ENCODE results near the gene TARP.

TARP gene

DNA sequence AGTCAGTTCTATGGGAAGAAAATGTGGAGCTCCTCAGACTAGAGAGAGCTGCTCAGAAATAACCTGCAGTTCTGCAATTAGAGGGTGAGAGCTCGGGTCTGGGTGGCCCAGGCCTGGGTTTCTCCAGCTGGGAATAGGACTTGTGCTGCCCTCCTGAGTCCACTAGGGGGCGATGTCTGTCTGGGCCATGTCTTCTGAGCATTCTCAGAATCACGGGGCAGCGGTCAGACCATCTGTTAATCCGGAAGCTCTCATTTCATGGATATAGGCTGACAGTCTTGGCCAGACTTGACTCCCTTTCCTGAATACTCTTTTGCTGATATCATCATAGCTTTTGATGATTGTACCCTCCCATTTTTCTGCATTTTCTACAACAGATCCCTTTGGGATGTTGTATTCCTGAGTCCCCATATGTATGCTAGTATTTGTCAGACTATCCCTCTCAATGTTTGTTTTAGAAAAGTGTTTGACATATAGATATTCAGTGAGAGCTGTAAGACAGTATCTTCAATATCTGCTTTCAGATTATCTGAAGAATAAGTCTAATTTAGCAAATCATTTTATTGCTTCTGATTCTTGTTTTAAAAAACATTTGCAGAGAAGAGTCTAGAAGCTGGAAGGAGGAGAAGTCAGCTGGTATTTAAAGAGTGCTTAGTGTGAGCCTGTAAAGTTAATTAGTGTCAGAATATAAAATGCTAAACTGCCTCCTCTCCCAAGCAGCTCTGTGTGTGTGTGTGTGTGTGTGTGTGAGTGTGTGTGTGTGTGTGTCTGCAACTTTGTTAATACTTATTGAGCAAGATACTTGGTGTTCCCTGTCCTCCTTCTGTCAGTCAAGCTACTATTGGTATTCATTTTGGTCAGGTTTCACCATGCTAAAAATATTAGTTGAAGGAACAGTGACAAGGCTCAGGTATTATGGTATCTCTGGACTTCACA is 57.4 kb downstream of the TARP start:
- peak; percentile 92 for DNase-seq (ENCODE audit: low spot score)

DNA sequence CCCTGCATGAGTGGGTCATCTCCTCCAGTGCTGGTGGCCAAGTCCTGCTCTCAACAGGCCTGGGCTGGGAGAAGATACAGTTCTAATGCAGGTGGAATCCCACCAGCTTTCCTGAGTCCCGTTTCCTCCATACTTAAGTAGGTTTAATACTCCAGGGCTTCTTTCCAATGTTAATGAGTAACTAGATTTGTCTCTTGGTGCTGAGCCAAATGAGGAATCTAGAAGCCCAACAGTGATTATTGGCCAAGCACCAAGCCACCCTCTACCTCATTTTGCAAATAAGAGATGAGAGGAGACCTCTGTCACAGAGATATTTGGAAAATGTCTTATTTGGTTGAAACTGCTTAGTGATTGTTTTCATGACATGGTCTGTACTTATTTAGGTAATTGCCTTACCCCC is 58.3 kb downstream of the TARP start:
- DNase-seq (ENCODE audit: low spot score) = no peak

DNA sequence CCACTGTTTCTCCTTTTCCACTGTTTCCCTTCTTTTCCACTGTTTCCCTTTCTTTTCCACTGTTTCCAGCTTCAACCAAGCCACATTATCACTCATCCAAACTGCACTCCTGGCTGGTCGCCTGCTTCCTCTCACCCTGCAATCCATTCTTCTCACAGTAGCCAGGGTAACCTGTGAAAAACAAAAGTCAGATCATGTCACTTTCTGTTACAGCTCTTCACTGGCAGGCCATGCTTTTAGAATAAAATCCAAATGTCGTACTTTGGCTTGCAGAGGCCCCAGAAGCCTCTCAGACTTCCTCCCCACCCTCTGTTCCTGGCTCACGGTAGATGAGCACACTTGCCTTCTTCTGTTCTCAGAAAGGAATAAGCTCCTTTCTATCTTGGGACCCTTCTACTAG is 61.5 kb downstream of the TARP start:
- DNase-seq (ENCODE audit: low spot score) = peak; percentile 19

DNA sequence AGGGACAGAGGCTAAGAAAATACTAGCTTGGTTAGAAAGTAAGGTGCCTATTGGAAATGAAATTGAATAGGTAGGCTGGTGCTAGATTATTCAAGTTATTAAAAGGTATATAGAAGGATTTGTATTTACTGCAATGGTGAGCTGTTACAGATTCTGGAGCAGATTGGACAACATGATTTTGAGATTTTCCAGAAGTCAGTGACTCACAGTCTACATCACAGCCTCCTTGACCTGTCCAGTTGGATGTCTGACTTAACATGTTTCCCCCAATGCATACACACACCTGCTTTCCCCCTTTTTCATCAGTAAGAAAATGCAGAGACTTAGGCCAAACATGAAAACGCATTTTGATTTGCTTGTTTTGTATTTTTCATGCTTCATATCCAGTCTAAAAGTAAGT is 62.0 kb downstream of the TARP start:
- DNase-seq (ENCODE audit: low spot score) = no peak
